Adipocyte (in vitro differentiated cells): Measurements from ENCODE around the gene GAST.
"Not testable (repeated sequence)": the region's sequence is repeated elsewhere in the genome, so short reads cannot be mapped to it uniquely, and the experiment has no call there.

ENCODE experiments used
- DNase-seq: peaks from one replicate; pipeline ENCODE4 v3.0.0-alpha.2; 2015; ENCODE audit warnings: low read depth
- H3K27me3 ChIP-seq: replicated peaks from 2 replicates; pipeline ENCODE4 v1.7.0; 2013; ENCODE audit warnings: mild to moderate bottlenecking, low read length, moderate library complexity; ENCODE audit not compliant: control insufficient read depth, insufficient read depth
- H3K36me3 ChIP-seq: 2 replicates; pipeline ENCODE4 v1.7.0; 2013; ENCODE audit warnings: low read length, mild to moderate bottlenecking, moderate library complexity; ENCODE audit not compliant: control insufficient read depth, insufficient read depth, severe bottlenecking
- H3K4me1 ChIP-seq: 2 replicates; pipeline ENCODE4 v1.7.0; 2013; ENCODE audit warnings: mild to moderate bottlenecking, low read length, moderate library complexity; ENCODE audit not compliant: control insufficient read depth, insufficient read depth
- H3K4me3 ChIP-seq: 2 replicates; pipeline ENCODE4 v1.7.0; 2013; ENCODE audit warnings: mild to moderate bottlenecking, low read length, moderate library complexity
- H3K9ac ChIP-seq: 2 replicates; pipeline ENCODE4 v1.7.0; 2013; ENCODE audit warnings: mild to moderate bottlenecking, low read length, moderate library complexity
- H3K9me3 ChIP-seq: 2 replicates; pipeline ENCODE4 v1.7.0; 2013; ENCODE audit warnings: mild to moderate bottlenecking, low read length, moderate library complexity; ENCODE audit not compliant: control insufficient read depth

Gene GAST

DNA sequence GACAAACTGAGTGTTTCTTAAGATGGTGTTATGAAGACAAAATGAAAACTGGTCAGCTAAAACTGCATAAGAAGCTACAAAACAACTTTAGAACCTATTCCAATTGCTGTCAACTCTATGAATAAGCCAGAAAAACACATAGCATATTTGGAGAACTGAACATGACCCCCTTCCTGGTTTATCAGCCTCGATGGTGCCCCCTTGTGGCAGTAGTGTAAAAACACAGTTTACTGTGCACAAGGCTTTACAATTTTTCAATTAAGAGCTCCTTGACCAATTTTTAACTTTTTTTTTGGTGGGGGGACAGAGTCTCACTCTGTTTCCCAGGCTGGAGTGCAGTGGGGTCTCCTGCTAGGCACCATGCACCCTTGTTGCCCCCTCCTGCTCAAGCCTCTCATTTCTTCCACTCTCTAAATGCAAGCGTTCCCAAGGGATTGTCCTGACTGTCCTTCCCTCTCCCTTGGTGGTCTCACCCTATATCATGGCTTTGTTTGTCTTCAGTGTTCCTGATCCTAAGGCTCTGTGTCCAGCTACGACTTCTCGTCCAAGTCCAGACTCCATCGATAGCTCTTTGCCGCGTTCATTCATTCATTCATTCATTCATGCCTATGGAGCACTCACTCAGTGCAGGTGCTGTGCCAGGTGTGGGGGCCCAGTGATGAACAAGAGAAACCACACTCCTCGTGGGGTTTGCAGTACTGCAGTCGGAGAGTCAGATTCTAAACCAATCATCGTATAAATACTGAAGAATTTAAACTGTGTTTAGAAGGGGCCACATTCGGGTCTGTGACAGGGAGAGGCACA, 16.0 kb upstream of the GAST start:
- H3K27me3 ChIP-seq, result no peaks in the 10 kb centered on the region
- peak; percentile 91 for DNase-seq
- H3K9me3 ChIP-seq, result no peaks in the 10 kb centered on the region
- H3K4me3 ChIP-seq, result no peak overlapping the region
- peak overlapping the region; percentile 3 for H3K9ac ChIP-seq
- H3K36me3 ChIP-seq, result peaks cover 34% of the 10 kb centered on the region
- H3K4me1 ChIP-seq, result peaks cover 23% of the 10 kb centered on the region

DNA sequence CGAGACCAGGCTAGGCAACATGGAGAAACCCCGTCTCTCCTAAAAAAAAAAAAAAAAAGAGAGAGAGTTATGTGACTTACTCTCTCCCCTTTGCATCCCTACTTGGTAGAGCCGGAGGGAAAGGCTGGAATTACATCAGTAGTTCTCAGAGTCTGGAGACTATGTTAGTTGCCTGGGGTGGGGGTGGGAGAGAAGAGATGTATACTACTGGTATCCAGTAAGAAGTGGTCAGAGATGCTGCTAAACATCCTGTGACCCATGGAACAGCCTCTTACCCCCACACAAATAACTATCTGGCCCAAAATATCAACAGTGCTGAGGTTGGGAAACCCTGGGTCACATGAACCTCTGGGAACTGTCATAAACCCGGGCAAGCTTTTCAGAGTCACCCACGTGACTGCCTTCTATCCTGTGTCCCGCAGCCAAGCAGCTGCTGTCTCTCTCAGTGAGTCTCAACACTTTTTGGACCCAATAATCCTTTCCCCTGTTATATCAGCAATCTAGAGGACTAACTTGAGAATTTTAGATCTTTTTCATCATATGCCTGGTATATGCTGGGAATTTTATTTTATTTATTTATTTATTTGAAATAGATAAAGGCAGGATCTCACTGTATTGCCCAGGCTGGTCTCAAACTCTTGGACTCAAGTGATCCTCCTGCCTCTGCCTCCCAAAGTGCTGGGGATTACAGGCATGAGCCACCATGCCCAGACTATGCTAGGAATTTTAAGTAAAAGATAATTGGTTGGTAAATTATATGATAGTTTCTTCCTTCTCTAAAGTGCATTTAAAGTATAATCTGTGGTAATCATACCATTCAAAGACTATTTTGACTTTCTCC, 14.8 kb upstream of the GAST start:
- peaks cover 22% of the 10 kb centered on the region for H3K36me3 ChIP-seq
- no peaks in the 10 kb centered on the region for H3K9me3 ChIP-seq
- peak; percentile 51 for DNase-seq
- peak overlapping the region; percentile 3 for H3K9ac ChIP-seq
- no peak overlapping the region for H3K4me3 ChIP-seq
- H3K27me3 ChIP-seq, result no peaks in the 10 kb centered on the region
- H3K4me1 ChIP-seq, result peaks cover 17% of the 10 kb centered on the region

DNA sequence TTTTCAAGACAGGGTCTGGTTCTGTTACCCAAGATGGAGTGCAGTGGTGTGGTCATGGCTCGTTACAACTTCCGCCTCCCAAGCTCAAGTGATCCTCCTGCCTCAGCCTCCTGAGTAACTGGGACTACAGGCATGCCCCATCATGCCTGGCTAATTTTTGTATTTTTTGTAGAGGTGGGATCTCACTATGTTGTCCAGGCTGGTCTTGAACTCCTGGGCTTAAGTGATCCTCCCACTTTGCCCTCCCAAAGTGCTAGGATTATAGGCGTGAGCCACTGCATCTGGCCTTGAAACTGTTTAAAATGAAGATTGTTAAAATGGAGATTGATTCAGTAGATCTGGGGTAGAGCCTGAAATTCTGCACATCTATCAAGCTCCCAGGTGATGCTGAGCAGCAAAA, 11.3 kb upstream of the GAST start:
- peaks cover 22% of the 10 kb centered on the region for H3K4me1 ChIP-seq
- H3K4me3 ChIP-seq, H3K27me3 ChIP-seq, H3K9ac ChIP-seq, H3K36me3 ChIP-seq, DNase-seq, H3K9me3 ChIP-seq: not testable (repeated sequence)

DNA sequence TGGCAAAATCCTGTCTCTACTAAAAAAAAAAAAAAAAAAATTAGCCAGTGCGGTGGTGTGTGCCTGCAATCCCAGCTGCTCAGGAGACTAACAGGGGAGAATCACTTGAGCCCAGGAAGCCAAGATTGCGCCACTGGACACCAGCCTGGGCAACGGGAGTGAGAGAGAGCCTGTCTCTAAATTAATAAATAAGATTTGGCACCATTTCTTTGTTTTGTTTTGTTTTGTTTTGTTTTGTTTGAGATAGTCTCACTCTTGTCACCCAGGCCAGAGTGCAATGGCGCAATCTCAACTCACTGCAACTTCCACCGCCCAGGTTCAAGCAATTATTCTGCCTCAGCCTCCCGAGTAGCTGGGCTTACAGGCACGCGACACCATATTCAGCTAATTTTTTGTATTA, 9.4 kb upstream of the GAST start:
- Histone ChIP-seq H3K4me3 (no peak overlapping the region), H3K27me3 (no peaks in the 10 kb centered on the region), H3K36me3 (no peaks in the 10 kb centered on the region), H3K9me3 (no peaks in the 10 kb centered on the region), H3K9ac (no peak overlapping the region), H3K4me1 (peaks cover 5% of the 10 kb centered on the region)
- no peak for DNase-seq

DNA sequence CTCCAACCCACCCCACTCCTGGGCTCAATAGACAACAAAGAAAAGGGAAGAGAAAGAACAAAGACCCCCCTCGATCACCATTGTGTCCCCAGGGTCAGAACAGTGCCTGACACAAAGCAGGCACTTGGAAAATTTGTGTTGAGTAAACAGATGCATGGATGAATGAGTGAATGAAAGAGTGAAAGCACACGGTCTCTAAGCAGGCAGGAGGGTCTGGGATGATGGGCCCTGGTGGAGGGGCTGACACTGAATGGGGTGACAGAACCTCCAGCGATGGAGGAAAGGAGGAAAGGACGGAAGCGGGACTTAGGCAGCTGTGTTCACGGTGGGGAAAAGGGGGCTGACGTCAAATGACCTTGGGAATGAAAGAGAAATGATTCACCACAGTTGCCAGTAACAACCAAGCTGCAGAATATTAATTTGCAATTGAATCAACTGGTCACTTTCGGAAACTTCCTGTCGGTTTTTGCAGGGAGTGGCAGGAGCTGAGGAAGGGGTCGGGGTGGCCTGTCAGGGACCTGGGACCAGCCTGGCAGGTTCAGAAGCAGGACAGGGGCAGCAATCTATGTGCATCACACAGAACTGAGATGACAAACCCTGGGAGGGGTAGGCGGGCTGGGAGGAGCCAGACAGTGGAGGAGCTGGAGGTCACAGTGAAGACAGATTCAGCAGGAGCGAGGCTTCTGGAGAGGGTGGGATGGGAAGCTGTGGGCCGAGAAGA, 6.7 kb upstream of the GAST start:
- H3K9ac ChIP-seq, result no peak overlapping the region
- no peaks in the 10 kb centered on the region for H3K9me3 ChIP-seq
- H3K4me3 ChIP-seq, result no peak overlapping the region
- peak; percentile 28 for DNase-seq
- H3K36me3 ChIP-seq, result no peaks in the 10 kb centered on the region
- no peaks in the 10 kb centered on the region for H3K27me3 ChIP-seq
- H3K4me1 ChIP-seq, result peaks cover 4% of the 10 kb centered on the region

DNA sequence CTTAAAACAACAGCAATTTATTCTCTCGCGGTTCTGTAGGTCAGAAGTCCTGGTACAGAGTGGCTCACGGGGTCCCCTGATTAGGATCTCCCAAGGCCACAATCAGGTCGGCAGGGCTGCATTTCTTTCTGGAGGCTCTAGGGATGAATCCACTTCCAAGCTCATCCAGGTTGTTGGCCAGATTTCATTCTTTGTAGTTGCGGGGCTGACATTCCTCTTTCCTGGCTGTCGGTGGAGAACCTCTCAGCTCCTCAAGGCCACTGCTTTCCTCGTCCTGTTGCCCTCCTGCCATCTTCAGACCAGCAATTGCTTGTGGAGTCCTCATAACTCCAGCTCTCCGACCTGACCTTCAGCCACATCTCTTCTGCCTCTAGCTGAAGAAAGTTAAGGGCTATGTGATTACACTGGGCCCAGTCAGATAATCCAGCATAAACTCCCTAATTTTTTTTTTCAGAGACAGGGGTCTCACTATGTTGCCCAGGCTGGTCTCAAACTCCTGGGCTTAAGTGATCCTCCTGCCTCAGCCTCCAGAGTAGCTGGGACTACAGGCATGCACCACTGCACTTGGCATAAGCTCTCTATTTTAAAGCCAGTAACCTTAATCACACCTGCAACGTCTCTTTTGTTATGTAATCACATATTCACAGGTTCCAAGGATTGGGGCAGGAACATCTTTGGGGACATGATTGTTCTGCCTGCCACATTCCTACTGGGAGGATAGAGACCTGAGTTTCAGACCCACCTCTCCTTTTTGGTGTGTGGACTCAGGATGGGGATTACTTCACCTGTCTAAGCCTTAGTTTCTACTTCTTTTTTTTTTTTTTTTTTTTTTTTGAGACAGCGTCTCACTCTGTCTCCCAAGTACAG, 4.1 kb upstream of the GAST start:
- peaks cover 5% of the 10 kb centered on the region for H3K27me3 ChIP-seq

DNA sequence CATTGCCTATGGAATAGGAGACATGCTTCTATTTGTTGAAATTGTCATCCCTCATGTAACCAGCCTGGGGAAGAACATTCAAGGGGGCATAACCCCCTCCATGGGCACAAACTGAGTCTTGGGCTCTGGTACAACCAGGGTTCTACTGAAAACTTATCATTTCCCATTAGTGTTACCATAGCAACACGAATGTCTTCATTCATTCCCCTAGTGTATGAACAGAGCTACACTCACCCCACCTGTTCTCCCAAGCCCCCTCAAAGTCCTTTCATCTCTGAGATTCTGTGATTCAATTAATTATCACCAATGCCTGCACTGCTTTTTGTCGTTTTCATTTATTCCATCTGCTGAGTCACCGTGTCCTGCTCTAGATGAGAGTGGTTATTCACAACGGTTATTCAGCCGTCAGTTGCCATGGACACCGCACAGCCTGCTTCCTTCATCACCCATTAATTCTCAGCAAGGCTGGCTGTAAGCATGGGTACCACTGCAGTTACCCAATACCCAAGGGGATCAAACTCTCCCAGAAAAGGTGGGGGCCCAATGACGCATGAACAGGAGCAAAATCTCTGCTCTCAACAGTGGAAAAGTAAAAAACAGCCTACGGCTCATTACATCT, 1.6 kb upstream of the GAST start:
- H3K9me3 ChIP-seq, result no peaks in the 10 kb centered on the region
- H3K27me3 ChIP-seq, result peaks cover 5% of the 10 kb centered on the region
- no peaks in the 10 kb centered on the region for H3K4me1 ChIP-seq
- H3K4me3 ChIP-seq, result no peak overlapping the region
- no peak for DNase-seq
- H3K9ac ChIP-seq, result no peak overlapping the region
- H3K36me3 ChIP-seq, result no peaks in the 10 kb centered on the region

More for the DNA sequence above, 4.1 kb upstream of the GAST start:
- DNase-seq, result no peak
- Histone ChIP-seq H3K4me3 (no peak overlapping the region), H3K9ac (no peak overlapping the region), H3K36me3 (no peaks in the 10 kb centered on the region), H3K4me1 (peaks cover 4% of the 10 kb centered on the region), H3K9me3 (no peaks in the 10 kb centered on the region)

DNA sequence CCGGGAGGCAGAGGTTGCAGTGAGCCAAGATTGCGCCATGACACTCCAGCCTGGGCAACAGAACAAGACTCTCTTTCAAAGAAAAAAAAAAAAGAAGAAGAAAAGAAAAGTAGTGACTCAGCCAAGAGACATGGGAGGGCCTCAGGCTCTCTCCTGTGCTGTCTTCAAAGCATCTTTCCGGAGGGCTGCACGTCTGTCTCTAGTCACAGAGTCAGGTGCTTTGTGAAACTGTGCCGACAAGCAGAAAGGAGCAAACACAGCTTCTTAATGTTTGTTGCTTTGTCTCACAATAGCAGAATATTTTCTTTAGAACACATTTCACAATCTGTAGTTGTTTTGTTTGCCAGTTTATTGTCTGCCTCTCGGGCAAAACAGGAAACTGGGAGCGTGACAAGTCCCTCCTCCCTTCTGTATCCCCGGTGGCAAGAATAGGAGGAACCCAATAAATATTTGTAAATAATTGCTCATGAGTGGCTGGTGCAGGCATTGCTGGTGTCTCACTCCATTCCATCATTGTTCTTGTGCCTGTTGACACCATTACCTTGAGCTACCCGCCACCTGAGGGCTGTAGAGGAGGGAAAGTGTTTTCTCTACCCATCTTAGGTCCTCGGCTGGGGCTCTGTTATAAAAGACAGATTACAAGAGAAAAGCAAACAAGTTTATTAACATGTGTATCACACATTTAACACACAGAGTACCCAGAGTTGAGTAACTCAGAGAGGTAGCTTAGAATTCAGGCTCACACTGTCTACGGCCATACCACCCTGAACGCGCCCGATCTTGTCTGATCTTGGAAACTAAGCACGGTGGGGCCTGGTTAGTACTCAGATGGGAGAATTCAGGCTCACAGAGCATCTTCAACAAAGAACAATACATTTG, 5.5 kb downstream of the GAST start:
- no peaks in the 10 kb centered on the region for H3K9me3 ChIP-seq
- H3K9ac ChIP-seq, result no peak overlapping the region
- H3K36me3 ChIP-seq, result no peaks in the 10 kb centered on the region
- peaks cover 6% of the 10 kb centered on the region for H3K27me3 ChIP-seq
- no peak overlapping the region for H3K4me3 ChIP-seq
- H3K4me1 ChIP-seq, result peaks cover 7% of the 10 kb centered on the region
- DNase-seq, result peak; percentile 75

DNA sequence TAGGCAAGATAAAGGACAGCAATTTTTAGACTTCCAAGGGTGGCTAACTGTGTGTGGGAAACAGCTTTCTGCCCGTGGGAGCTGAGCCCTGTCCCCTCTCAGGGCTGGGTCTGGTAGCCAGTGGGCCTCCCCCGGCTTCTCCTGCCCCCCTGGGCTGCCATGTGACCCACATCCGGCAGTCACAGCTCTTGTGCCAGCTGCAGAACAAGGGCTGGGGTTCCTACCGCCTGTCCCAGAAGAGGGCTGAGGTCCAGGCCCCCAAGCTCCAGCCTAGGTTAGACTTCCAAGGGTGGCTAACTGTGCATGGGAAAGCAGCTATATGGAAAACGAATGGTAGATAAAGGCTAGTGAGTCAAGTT, 6.1 kb downstream of the GAST start:
- DNase-seq, result no peak
- Histone ChIP-seq H3K27me3 (peaks cover 12% of the 10 kb centered on the region), H3K9ac (no peak overlapping the region)

DNA sequence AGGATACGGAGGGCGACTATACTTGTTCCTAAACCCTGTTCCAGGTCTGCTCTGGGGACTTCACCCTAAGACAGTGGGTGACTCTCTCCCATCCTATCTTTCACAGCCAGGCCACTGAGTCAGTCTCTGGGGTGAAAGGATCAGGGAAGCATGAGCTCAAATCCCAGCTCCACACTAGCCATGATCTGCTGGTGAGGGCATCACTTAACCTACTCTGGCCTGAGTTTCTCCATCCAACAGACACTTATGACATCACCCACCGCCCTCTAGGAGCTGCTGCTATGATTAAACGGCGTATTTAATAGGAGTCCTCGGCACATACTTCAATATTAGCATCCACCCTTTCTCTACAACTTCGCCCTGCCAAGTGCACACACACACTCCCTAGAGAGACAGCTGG, 10.1 kb downstream of the GAST start:
- Histone ChIP-seq H3K27me3 (peaks cover 38% of the 10 kb centered on the region), H3K4me3 (no peak overlapping the region), H3K9ac (no peak overlapping the region), H3K4me1 (peaks cover 7% of the 10 kb centered on the region), H3K36me3 (no peaks in the 10 kb centered on the region), H3K9me3 (no peaks in the 10 kb centered on the region)
- DNase-seq, result no peak

More for the DNA sequence above, 6.1 kb downstream of the GAST start:
- Histone ChIP-seq H3K4me3 (no peak overlapping the region), H3K4me1 (peaks cover 7% of the 10 kb centered on the region), H3K36me3 (no peaks in the 10 kb centered on the region), H3K9me3 (no peaks in the 10 kb centered on the region)
